HG03571 (cell line): ENCODE measurements around the gene KLHDC4.
"Not testable (repeated sequence)": the region's sequence is repeated elsewhere in the genome, so short reads cannot be mapped to it uniquely, and the experiment has no call there.

Experiments used
- ATAC-seq: cut with Tn5 transposase; IDR thresholded peaks from one replicate; pipeline ENCODE4 v1.9.1; 2021; ENCODE audit not compliant: unreplicated experiment

Gene KLHDC4

DNA sequence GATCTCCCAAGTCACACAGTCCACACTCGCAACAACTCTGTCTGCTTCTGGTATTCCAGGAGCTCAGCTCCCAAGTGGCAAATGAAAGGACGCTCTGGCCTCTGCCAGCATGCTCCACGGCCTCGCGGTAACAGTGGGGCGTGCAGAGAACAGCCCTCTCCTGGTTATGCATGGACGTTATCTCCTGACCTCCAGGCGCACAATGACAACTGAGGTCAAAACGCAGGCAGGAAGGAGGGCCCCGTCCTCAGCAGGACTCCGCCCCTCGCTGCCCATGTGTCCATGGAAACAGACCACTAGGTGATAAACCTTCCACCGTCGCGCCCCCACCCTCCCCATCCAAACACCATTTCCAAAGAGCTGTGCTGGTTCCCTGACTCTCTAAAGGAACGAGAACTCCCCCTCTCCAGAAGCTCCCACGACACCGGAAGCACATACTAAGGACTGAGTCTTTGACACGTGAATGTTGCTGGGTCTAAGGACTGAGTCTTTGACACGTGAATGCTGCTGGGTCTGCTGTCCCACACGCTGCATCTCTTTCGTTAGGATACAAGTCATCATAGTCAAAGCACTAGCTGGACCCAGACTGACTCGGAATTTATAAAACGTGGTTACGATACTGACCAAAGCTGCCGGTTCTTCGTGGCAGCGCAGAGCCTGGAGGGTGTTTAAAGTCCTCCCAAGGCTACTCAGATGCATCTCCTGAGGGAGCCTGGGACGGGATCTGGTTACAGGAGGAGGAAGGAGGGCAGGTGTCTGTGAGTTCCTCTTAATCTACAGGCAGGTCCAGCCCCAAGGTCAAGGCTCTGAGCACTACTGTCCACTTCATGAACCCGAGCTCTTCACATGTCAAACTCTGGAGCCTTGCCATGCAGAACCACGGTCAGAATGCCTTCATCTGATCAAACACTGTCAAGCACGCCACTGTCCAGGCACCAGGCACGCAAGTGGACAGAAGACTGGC lies 43.9 kb downstream of the KLHDC4 start:
- no peak for ATAC-seq

GRCh38 chr16:87720446-87720845 lies 45.3 kb downstream of the KLHDC4 start:
- ATAC-seq, result no peak

DNA sequence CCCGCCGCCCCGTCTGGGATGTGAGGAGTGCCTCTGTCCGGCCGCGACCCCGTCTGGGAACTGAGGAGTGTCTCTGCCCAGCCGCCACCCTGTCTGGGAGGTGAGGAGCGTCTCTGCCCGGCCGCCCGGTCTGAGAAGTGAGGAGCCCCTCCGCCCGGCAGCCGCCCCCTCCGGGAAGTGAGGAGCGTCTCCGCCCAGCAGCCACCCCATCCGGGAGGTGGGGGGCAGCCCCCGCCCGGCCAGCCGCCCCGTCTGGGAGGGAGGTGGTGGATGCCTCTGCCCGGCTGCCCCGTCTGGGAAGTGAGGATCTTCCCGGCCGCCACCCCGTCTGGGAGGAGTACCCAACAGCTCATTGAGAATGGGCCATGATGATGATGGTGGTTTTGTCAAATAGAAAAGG lies 47.0 kb downstream of the KLHDC4 start:
- not testable (repeated sequence) for ATAC-seq

DNA sequence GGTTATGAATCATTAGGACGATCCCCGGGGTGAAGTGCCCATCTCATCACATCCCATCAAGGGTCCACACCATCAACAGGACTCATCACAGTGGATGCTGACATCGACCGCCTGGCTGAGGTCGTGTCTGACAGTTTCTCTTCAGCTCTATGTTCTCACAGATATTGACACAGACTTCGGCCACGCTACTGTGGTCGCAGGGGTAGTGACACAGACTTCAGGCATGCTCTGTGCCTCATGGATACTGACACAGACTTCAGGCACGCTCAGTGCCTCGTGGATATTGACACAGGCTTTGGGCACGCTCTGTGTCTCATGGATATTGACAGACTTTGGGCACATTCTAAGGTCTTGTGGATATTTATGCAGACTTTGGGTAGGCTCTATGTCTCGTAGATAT lies 50.1 kb downstream of the KLHDC4 start:
- ATAC-seq, result no peak

GRCh38 chr16:87715231-87715630 lies 50.6 kb downstream of the KLHDC4 start:
- no peak for ATAC-seq

- ATAC-seq, result no peak
These were observed 52.1 kb downstream of the KLHDC4 start for GRCh38 chr16:87713451-87714229.

GRCh38 chr16:87712184-87712762 lies 53.5 kb downstream of the KLHDC4 start:
- ATAC-seq, result no peak

GRCh38 chr16:87710887-87711286 lies 54.9 kb downstream of the KLHDC4 start:
- no peak for ATAC-seq

- no peak for ATAC-seq
These were observed 56.1 kb downstream of the KLHDC4 start for GRCh38 chr16:87709677-87710076.

DNA sequence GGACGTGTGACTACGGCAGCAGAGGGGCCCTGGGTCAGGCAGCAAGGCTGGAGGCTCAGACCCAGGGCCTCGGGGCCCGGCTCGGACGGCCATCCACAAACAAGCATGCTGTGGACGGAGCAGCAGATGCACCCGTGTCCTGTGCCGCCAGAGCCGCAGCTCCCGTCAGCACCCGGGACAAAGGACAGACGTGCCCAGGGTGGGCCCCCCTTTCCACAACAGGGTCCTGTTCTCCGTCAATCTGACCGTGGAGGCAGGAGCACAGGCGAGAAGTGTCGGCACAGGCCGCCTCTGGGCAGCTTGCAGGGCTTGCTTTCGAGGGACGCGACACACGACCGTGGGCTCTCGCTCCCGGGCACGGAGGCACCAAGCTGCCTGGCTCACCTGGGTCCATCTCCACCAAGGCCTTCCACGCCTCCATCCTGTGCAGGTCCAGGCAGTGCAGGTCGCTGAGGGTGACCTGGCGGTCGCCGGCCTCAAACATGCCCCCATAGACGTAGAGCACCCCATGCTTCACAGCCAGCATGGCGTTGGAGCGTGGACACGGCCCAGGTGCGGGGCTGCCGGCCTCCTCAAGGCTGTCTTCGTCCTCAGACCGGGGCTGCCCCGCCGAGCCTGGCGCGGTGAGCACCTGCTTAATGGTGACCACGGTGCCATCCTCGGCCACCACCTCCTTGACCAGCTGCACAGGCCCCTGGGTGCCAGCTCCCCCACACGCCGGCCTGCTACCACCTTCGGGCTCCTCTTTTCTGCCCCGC lies 56.7 kb downstream of the KLHDC4 start:
- no peak for ATAC-seq

DNA sequence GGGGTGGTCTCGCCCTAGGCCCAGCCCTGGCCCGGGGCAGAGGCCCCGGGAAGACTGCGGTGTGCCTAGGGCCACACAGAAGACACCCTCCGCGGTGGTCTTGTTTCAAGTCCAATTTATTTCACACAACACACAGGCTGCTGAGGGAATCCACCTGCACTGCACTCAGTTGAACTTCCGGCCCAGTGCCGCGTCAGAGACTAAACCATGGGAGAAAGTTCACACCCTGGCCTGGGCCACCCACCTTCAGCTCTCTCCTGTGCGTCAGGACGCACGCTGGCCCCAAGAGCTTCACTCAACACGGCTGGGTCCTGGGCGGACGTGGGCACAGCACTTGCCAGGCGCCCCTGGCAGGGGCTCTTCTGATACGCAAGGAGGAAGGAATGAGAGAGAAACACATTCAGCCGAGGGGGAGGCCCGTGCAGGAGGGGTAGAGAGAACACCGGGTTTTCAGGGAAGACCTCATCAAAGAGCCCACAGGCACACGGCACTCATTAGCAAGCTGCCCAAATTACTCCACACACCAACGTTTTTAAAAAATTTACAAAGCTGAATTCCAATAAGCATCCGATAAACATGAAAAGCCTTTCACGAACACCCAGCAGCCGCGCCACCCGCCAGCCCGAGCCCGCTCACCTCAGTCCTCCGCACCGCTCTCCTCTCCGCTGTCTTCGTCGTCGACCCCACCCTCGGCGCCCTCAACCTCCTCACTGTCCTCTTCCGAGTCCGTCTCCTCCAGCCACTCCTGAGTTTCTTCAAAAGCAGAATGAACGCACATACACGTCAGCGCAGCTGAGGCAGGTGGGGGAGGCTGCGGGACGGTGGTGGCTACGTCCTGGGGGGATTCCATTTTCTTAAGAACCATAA lies 57.8 kb downstream of the KLHDC4 start:
- no peak for ATAC-seq

GRCh38 chr16:87707097-87707496 lies 58.7 kb downstream of the KLHDC4 start:
- ATAC-seq, result no peak

- no peak for ATAC-seq
These were observed 59.3 kb downstream of the KLHDC4 start for GRCh38 chr16:87706278-87707000.

DNA sequence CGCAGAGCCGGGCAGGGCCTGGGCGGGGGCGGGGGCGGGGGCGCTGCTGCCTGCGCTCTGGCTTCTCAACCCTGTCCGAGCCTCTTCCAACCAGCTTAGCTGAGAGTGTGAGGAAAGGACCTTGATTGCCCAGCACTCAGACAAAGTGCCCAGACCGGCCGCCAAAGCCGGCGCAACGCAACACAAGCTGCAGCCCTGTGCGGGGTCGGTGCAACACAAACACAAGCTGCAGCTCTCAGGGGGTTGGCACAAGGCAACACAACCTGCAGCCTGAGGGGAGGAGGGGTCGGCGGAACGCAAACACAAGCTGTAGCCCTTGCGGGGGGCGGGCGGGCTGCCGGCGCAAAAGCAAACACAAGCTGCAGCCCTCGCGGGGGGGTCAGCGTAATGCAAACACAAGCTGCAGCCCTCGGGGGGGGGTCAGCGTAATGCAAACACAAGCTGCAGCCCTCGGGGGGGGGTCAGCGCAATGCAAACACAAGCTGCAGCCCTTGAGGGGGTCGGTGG lies 60.0 kb downstream of the KLHDC4 start:
- ATAC-seq, result no peak

GRCh38 chr16:87704754-87705353 lies 60.9 kb downstream of the KLHDC4 start:
- ATAC-seq, result no peak

DNA sequence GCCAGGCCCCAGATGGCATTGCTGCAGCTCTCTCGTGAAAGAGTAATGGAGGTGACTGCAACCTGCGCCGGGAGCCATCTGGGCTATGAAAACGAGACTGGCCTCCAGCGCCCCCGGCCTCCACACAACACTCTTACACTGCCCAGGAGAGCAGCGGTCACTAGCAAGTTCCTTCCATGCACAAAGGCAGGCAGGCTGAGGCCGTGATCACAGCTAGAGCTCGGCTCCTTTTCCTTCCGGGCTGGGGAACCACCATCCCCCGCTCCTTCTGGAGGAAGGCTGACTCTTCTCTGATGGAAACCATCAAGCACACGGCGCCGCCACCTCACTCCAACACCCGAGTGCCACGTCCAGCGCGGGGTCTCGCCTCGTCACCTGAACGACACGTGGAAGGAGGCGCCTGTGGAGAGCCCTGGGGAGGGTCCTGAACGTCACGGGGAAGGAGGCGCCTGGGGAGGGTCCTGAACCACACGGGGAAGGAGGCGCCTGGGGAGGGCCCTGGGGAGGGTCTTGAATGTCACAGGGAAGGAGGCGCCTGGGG lies 61.9 kb downstream of the KLHDC4 start:
- ATAC-seq, result no peak

DNA sequence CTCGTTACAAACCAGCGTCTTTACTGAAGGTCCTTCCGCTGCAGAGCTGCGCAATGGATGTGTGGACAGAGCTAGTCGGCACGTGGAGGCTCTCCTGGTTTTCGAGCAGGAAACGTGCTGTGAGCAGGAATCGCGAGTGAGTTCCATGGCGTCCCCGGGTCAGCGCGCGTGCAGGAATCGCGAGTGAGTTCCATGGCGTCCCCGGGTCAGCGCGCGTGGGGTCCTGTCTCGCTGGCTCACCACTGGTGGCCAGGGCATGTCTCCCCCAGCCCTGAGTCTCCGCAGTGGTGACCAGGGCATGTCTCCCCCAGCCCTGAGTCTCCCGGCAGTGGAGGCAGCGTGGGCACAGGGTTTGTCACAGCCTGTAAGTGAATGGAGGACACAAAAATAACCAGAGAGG lies 62.7 kb downstream of the KLHDC4 start:
- ATAC-seq, result no peak

- ATAC-seq, result peak; percentile 48
These were observed 63.4 kb downstream of the KLHDC4 start for GRCh38 chr16:87702325-87702811.
